Measurements from ENCODE around the gene KNDC1.

KNDC1 gene

GRCh38 chr10:133117688-133118071 lies 42.3 kb upstream of the KNDC1 start:
- no peak for TF ChIP-seq CTCF (IDR thresholded peaks at IDR 0.05; ENCODE audit: low read depth, low read length, missing control alignments)
- in situ Hi-C loops (cut with HindIII; ENCODE audit: low sequenced_read_pairs), result no loop called here
- no peak overlapping the region for H3K4me3 ChIP-seq (ENCODE audit: low read depth, low read length)
- DNase-seq (ENCODE audit: low read depth), result no peak

- TF ChIP-seq CTCF (IDR thresholded peaks at IDR 0.05; ENCODE audit: low read depth, low read length, missing control alignments), result no peak
- in situ Hi-C loops (cut with HindIII; ENCODE audit: low sequenced_read_pairs), result no loop called here
- DNase-seq (ENCODE audit: low read depth), result no peak
- no peak overlapping the region for H3K4me3 ChIP-seq (ENCODE audit: low read depth, low read length)
Measured at GRCh38 chr10:133121479-133121878, 38.5 kb upstream of the KNDC1 start.

- no peak overlapping the region for H3K4me3 ChIP-seq (ENCODE audit: low read depth, low read length)
- in situ Hi-C loops (cut with HindIII; ENCODE audit: low sequenced_read_pairs), result no loop called here
- DNase-seq (ENCODE audit: low read depth), result no peak
- no peak for TF ChIP-seq CTCF (IDR thresholded peaks at IDR 0.05; ENCODE audit: low read depth, low read length, missing control alignments)
Measured at GRCh38 chr10:133122171-133122935, 37.7 kb upstream of the KNDC1 start.

GRCh38 chr10:133123050-133123745 lies 36.8 kb upstream of the KNDC1 start:
- no peak for TF ChIP-seq CTCF (IDR thresholded peaks at IDR 0.05; ENCODE audit: low read depth, low read length, missing control alignments)
- no peak overlapping the region for H3K4me3 ChIP-seq (ENCODE audit: low read depth, low read length)
- no peak for DNase-seq (ENCODE audit: low read depth)
- in situ Hi-C loops (cut with HindIII; ENCODE audit: low sequenced_read_pairs), result no loop called here

GRCh38 chr10:133123746-133124356 lies 36.2 kb upstream of the KNDC1 start:
- in situ Hi-C loops (cut with HindIII; ENCODE audit: low sequenced_read_pairs), result no loop called here
- no peak for TF ChIP-seq CTCF (IDR thresholded peaks at IDR 0.05; ENCODE audit: low read depth, low read length, missing control alignments)
- no peak for DNase-seq (ENCODE audit: low read depth)
- H3K4me3 ChIP-seq (ENCODE audit: low read depth, low read length), result no peak overlapping the region

- DNase-seq (ENCODE audit: low read depth), result no peak
- in situ Hi-C loops (cut with HindIII; ENCODE audit: low sequenced_read_pairs), result no loop called here
- no peak overlapping the region for H3K4me3 ChIP-seq (ENCODE audit: low read depth, low read length)
- peak; percentile 28 for TF ChIP-seq CTCF (IDR thresholded peaks at IDR 0.05; ENCODE audit: low read depth, low read length, missing control alignments)
Measured at GRCh38 chr10:133124357-133125211, 35.4 kb upstream of the KNDC1 start.

All from astrocyte of the cerebellum (primary cell).